Activated effector memory CD4-positive, alpha-beta T cell treated with anti-CD3 and anti-CD28 coated beads, Interleukin-2, amount 50 U/mL, for 16 hours (primary cell): ENCODE data around the gene UGDH.
"Not testable (repeated sequence)": the region's sequence is repeated elsewhere in the genome, so short reads cannot be mapped to it uniquely, and the experiment has no call there.

ENCODE experiments used
- DNase-seq: peaks from one replicate; pipeline ENCODE4 v3.0.0-alpha.2; 2020

Gene UGDH

GRCh38 chr4:39528061-39528465 lies 824 bp upstream of the UGDH start:
- DNase-seq = no peak

- peak; percentile 70 for DNase-seq
These were observed 409 bp downstream of the UGDH start for GRCh38 chr4:39526765-39527295.

GRCh38 chr4:39525822-39526690 lies 1.2 kb downstream of the UGDH start:
- DNase-seq = no peak

- DNase-seq = no peak
These were observed 2.9 kb downstream of the UGDH start for GRCh38 chr4:39524161-39524957.

GRCh38 chr4:39522068-39522467 lies 5.2 kb downstream of the UGDH start:
- DNase-seq = no peak

- no peak for DNase-seq
These were observed 5.9 kb downstream of the UGDH start for GRCh38 chr4:39521253-39521919.

GRCh38 chr4:39518484-39518883 lies 8.8 kb downstream of the UGDH start:
- no peak for DNase-seq

- DNase-seq = no peak
These were observed 10.8 kb downstream of the UGDH start for GRCh38 chr4:39516407-39516966.

GRCh38 chr4:39515669-39516401 lies 11.4 kb downstream of the UGDH start:
- not testable (repeated sequence) for DNase-seq

- no peak for DNase-seq
These were observed 12.3 kb downstream of the UGDH start for GRCh38 chr4:39514888-39515401.

- DNase-seq = not testable (repeated sequence)
These were observed 13.0 kb downstream of the UGDH start for GRCh38 chr4:39514266-39514665.

- no peak for DNase-seq
These were observed 16.8 kb downstream of the UGDH start for GRCh38 chr4:39510348-39510929.

- no peak for DNase-seq
These were observed 21.7 kb downstream of the UGDH start for GRCh38 chr4:39505581-39505980.

GRCh38 chr4:39504538-39504937 lies 22.7 kb downstream of the UGDH start:
- no peak for DNase-seq

- DNase-seq = not testable (repeated sequence)
These were observed 24.6 kb downstream of the UGDH start for GRCh38 chr4:39502664-39503035.

- no peak for DNase-seq
These were observed 25.1 kb downstream of the UGDH start for GRCh38 chr4:39502019-39502663.

- no peak for DNase-seq
These were observed 28.6 kb downstream of the UGDH start for GRCh38 chr4:39498727-39499020.

- DNase-seq = no peak
These were observed 29.1 kb downstream of the UGDH start for GRCh38 chr4:39497909-39498726.

GRCh38 chr4:39495446-39496213 lies 31.6 kb downstream of the UGDH start:
- DNase-seq = no peak
